NCI-H2196 treated with DMSO at 0.1 percent for 48 hours (cell line): Measurements from ENCODE around the gene CEP85.
"Not testable (repeated sequence)": the region's sequence is repeated elsewhere in the genome, so short reads cannot be mapped to it uniquely, and the experiment has no call there.

ENCODE experiments used
- DNase-seq: peaks from one replicate; lab custom pipeline; 2025; ENCODE audit not compliant: unreplicated experiment; lab: John Stamatoyannopoulos, UW

CEP85 gene

GRCh38 chr1:26220199-26220912 lies 13.6 kb upstream of the CEP85 start:
- no peak for DNase-seq

- DNase-seq: no peak
Observed at GRCh38 chr1:26221094-26221493, 12.9 kb upstream of the CEP85 start.

DNA sequence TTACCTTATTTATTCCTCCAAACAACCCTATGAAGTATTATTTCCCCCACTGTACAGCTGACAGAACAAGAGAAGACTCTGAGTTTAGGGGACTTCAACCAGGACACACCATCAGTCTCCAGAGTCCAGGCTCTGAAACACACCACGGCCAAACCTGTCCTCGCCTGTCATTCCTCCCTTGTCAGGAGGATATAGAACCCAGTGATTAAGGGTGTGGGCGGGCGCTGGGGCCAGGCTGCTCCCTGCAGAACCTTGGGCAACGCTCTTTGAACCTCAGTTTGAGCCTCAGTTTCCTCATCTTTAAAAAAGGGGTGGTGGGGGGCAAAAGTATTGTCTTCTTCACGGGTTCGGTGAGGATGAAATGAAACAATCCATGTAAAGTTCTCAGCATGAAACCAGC lies 9.4 kb upstream of the CEP85 start:
- no peak for DNase-seq

GRCh38 chr1:26225033-26225831 lies 8.8 kb upstream of the CEP85 start:
- DNase-seq: no peak

- DNase-seq: not testable (repeated sequence)
Observed at GRCh38 chr1:26230682-26231081, 3.3 kb upstream of the CEP85 start.

- no peak for DNase-seq
Observed at GRCh38 chr1:26234644-26235370, 807 bp downstream of the CEP85 start.

DNA sequence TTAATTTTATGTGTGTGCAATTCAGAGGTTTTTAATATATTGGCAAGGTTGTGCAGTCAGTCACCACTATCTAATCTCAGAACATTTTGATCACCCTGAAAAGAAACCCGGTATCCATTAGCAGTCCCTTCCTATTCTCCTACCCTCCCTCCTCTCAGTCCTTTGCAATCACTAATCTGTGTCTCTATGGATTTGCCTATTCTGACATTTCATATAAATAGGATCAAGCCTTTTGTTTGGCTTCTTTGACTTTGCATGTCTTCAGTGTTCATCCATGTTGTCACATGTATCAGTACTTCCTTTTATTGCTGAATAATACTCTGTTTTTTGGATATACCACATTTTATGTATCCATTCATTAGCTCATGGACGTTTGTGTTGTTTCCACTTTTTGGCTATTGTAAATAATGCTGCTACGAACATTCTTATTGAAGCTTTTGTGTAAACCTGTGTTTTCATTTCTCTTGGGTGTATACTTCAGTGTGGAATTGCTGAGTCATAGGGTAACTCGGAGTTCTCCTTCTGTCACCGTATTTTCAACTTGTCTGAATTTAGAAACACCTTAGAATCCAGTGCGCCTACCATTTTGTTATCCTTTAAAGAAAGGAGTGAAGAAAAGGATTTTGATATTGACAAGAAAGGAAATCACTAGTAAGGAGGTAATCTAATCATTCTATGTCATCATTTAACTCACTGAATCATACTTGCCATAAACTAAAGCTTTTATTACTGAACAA lies 3.4 kb downstream of the CEP85 start:
- DNase-seq: no peak

DNA sequence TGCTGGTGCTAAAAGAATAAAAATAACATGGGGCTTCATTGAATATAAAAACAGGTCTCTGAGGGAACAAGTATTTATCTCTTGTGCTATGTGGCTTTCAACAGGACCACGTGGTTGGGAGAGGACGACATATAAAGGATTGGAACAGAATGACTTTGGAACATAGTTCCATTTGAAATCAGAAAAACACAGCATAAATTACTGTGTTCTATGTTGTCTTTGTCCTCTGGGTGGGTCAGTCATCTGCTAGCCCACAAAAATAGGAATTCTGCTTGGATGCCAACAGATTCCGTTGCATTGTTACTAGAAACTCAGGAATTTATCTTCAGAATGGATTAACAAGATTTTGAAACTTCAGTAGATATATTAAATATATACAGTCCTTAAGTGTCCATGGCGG lies 5.9 kb downstream of the CEP85 start:
- no peak for DNase-seq

- DNase-seq: no peak
Observed at GRCh38 chr1:26252718-26253117, 18.7 kb downstream of the CEP85 start.

DNA sequence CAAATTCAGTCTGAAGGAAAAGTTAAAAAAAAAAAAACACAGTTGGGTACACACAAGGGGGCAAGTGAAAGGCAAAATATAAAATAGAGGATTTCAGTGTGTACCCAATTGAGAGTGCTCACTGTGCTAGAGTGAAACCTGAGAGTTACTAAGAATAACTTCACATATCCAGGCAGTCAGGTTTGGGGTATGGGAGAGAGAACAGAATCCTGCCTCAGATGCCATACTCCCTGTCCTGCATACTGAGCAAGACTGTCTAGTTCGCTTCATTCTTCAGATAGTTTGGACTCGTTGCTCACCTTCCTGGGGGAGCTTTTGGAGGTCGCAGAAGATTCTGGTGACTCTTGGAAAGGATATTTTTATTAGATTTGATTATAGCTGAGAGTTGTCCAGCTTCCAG lies 20.4 kb downstream of the CEP85 start:
- no peak for DNase-seq

DNA sequence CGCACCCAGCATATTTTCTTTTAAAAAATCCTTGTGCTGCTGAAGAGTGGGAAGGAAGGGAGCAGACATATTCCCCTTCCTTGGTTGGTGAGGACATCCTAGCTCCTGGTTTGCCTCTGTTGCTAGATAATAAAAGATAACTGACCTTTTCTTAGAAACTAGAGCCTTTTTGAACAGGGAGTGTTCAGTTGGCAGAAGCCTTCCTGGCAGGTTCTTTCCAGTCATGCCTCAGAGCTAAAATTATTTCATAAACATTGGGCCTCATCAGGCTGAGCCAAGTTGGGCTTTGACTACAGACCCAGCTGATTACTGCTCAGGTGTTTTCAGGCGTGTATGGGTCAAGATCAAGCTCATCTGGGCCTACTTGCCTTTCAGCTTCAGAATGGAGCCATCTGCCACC lies 23.2 kb downstream of the CEP85 start:
- no peak for DNase-seq

GRCh38 chr1:26259005-26259404 lies 25.0 kb downstream of the CEP85 start:
- DNase-seq: no peak

DNA sequence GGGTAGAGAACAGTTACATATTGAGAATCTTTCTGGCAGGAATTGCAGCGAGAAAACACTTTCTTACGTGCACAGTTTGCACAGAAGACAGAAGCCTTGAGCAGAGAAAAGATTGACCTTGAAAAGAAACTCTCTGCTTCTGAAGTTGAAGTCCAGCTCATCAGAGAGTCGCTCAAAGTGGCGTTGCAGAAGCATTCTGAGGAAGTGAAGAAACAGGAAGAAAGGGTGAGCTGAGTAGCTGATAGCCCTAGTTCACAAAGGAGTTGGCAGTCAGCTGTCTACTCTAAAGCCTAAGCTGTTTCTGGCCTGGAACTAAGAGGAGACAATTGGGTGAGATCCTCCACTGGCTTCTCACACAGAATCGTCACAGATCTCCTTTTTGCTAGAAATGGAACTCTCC lies 25.6 kb downstream of the CEP85 start:
- DNase-seq: no peak

DNA sequence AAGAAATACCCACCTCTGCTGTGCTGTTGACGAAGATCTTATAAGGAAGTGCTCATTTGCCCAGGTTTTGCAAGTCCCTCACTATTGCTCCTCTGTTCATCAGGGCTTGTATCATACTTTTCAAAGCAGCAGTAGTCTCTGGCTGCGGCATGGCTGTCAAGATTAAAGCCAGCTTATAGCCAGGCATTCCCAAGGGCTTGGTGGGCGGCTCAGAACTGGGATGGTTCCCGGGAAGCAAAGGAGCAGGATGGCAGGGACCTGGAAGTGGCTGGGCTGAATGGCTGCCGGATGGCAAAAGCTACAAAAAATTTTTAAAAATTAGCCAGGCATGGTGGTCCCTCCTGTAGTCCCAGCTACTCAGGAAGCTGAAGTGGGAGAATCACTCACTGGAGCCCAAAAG lies 29.2 kb downstream of the CEP85 start:
- DNase-seq: no peak

DNA sequence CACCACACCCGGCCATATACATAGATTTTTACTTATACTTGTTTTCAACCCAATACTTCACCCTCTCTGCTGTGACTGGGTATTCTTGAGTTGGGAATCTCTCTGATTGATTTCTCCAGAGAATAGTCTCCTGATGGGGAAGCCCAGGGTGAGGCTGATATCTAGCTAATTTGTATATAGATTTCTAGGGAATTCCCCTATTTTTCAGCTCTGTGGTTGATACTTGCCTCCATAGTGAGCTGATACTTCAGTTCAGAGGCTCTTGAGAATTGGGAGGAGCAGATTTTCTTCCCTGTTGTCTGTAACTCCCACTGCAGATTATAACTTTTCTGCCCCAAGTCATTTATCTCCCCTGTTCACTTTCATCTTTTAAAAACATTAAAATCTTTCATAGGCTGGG lies 31.4 kb downstream of the CEP85 start:
- no peak for DNase-seq

GRCh38 chr1:26268290-26269197 lies 34.5 kb downstream of the CEP85 start:
- DNase-seq: no peak

- DNase-seq: no peak
Observed at GRCh38 chr1:26269198-26269550, 35.2 kb downstream of the CEP85 start.

GRCh38 chr1:26274801-26275425 lies 40.9 kb downstream of the CEP85 start:
- no peak for DNase-seq

DNA sequence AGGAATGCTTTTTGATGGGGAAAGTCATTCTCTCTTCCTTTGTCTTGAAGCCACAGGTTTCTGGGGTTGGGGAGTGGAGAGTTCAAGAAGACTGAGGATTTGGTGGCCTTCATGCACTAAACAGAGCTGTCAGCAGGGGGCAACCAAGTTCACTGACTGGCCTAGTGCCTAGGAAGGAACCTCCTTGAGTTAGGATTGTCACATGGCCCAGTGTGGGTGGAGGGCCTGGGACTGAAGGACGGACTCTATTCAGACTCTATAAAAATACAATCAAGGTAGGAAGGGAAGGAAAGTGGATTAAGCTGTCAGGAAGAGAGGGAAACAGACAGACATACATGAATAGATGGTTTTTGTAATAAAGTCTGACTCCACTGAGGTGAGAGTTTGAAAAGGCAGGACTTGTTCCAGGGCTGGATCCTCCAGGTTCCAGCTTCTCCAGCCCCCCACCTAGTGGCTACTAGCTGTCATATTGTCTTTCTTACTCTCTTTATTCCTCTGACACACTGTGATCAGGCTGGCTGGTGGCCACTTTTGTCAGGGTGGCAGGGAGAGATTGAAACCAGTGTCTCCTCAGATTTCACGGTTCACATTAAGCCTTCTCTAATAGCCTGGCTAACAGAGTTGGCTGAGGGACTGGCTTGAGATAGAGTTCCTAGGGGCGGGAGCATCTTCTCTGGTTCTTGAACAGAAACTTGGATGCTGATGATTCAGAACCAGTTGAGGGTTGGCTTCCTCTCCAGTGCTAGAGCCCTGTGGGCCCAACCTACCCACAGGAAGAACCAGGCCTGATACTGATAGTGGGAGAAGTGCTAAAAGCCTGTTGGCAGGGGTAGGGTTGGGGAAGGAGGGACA lies 41.8 kb downstream of the CEP85 start:
- DNase-seq: peak; percentile 81
